ENCODE measurements around the gene TXNRD2.
A peak's percentile ranks its signal among the peaks of the same experiment; 100 is the strongest.

TXNRD2 gene

GRCh38 chr22:19941365-19942082, at the start of gene TXNRD2, which contains the start of gene COMT:
Gene TXNRD2 (minus strand): TSS chr22:19941818. CDS start chr22:19941803, 15 bp downstream.
Gene COMT (plus strand): TSS chr22:19941772. CDS start chr22:19962527, 20,755 bp downstream.
- peak; percentile 57 for DNase-seq (ENCODE audit: low read depth)

GRCh38 chr22:19991395-19991644, 49.7 kb upstream of the TXNRD2 start:
- DNase-seq (ENCODE audit: low read depth): no peak

- no peak for DNase-seq (ENCODE audit: low read depth)
Measured at GRCh38 chr22:19990609-19991394, 49.2 kb upstream of the TXNRD2 start.

GRCh38 chr22:19990188-19990587, 48.6 kb upstream of the TXNRD2 start:
- no peak for DNase-seq (ENCODE audit: low read depth)

- DNase-seq (ENCODE audit: low read depth): no peak
Measured at GRCh38 chr22:19989725-19990067, 48.1 kb upstream of the TXNRD2 start.

GRCh38 chr22:19988965-19989724, 47.5 kb upstream of the TXNRD2 start:
- DNase-seq (ENCODE audit: low read depth): no peak

GRCh38 chr22:19988331-19988808, 46.8 kb upstream of the TXNRD2 start:
- DNase-seq (ENCODE audit: low read depth): no peak

GRCh38 chr22:19987394-19988306, 46.0 kb upstream of the TXNRD2 start:
- DNase-seq (ENCODE audit: low read depth): no peak

- peak; percentile 50 for DNase-seq (ENCODE audit: low read depth)
Measured at GRCh38 chr22:19986410-19987341, 45.1 kb upstream of the TXNRD2 start.

- no peak for DNase-seq (ENCODE audit: low read depth)
Measured at GRCh38 chr22:19986011-19986409, 44.4 kb upstream of the TXNRD2 start.

GRCh38 chr22:19984851-19985811, 43.5 kb upstream of the TXNRD2 start:
- no peak for DNase-seq (ENCODE audit: low read depth)

- DNase-seq (ENCODE audit: low read depth): no peak
Measured at GRCh38 chr22:19984201-19984753, 42.7 kb upstream of the TXNRD2 start.

- no peak for DNase-seq (ENCODE audit: low read depth)
Measured at GRCh38 chr22:19983741-19984140, 42.1 kb upstream of the TXNRD2 start.

GRCh38 chr22:19982991-19983578, 41.5 kb upstream of the TXNRD2 start:
- no peak for DNase-seq (ENCODE audit: low read depth)

GRCh38 chr22:19981961-19982920, 40.6 kb upstream of the TXNRD2 start:
- no peak for DNase-seq (ENCODE audit: low read depth)

- DNase-seq (ENCODE audit: low read depth): no peak
Measured at GRCh38 chr22:19981171-19981960, 39.7 kb upstream of the TXNRD2 start.

GRCh38 chr22:19980766-19981165, 39.1 kb upstream of the TXNRD2 start:
- DNase-seq (ENCODE audit: low read depth): no peak
